Measurements from ENCODE around the gene MYO7B. TPM values are rescaled to one million over a fixed set of nuclear protein-coding genes. Genes with fewer than 3 reads are reported as not detected.
A peak's percentile ranks its signal among the peaks of the same experiment; 100 is the strongest.

The MYO7B gene
- total RNA-seq, 1 donor from 2014 or later = 1.3 TPM

- no peaks in the 10 kb centered on the region for H3K4me1 ChIP-seq
- intact Hi-C loops (cut with DNase I) = no loop called here
- H3K36me3 ChIP-seq = no peaks in the 10 kb centered on the region
- H3K27ac ChIP-seq = no peak overlapping the region
- H3K9me3 ChIP-seq = no peaks in the 10 kb centered on the region
- H3K4me3 ChIP-seq = no peak overlapping the region
- no peak for TF ChIP-seq CTCF (IDR thresholded peaks at IDR 0.05)
- H3K27me3 ChIP-seq = no peaks in the 10 kb centered on the region
- peak in 1 of 2 donors; percentile 7 for DNase-seq (ENCODE audit: low spot score in 2 of 2)
Observed at GRCh38 chr2:127597984-127598380, 62.5 kb downstream of the MYO7B start.

- no peak overlapping the region for H3K4me3 ChIP-seq
- H3K4me1 ChIP-seq = no peaks in the 10 kb centered on the region
- TF ChIP-seq CTCF (IDR thresholded peaks at IDR 0.05) = no peak
- H3K27ac ChIP-seq = no peak overlapping the region
- no peaks in the 10 kb centered on the region for H3K27me3 ChIP-seq
- no peaks in the 10 kb centered on the region for H3K9me3 ChIP-seq
- DNase-seq (ENCODE audit: low spot score in 2 of 2) = no peak
- no peaks in the 10 kb centered on the region for H3K36me3 ChIP-seq
- intact Hi-C loops (cut with DNase I) = no loop called here
Observed at GRCh38 chr2:127598711-127599110, 63.2 kb downstream of the MYO7B start.

GRCh38 chr2:127599211-127599610 lies 63.7 kb downstream of the MYO7B start:
- Histone ChIP-seq H3K36me3 (no peaks in the 10 kb centered on the region), H3K9me3 (no peaks in the 10 kb centered on the region), H3K4me3 (no peak overlapping the region), H3K27me3 (no peaks in the 10 kb centered on the region), H3K4me1 (no peaks in the 10 kb centered on the region), H3K27ac (no peak overlapping the region)
- DNase-seq (ENCODE audit: low spot score in 2 of 2) = no peak
- TF ChIP-seq CTCF (IDR thresholded peaks at IDR 0.05) = no peak
- intact Hi-C loops (cut with DNase I) = no loop called here

GRCh38 chr2:127604986-127605385 lies 69.5 kb downstream of the MYO7B start:
- H3K27ac ChIP-seq = no peak overlapping the region

GRCh38 chr2:127605691-127606263 lies 70.3 kb downstream of the MYO7B start:
- H3K9me3 ChIP-seq = no peaks in the 10 kb centered on the region
- DNase-seq (ENCODE audit: low spot score in 2 of 2) = peak in 1 of 2 donors; percentile 30
- H3K36me3 ChIP-seq = no peaks in the 10 kb centered on the region
- H3K27me3 ChIP-seq = no peaks in the 10 kb centered on the region
- TF ChIP-seq CTCF (IDR thresholded peaks at IDR 0.05) = no peak
- intact Hi-C loops (cut with DNase I) = no loop called here
- H3K4me1 ChIP-seq = no peaks in the 10 kb centered on the region
- H3K4me3 ChIP-seq = no peak overlapping the region
- no peak overlapping the region for H3K27ac ChIP-seq

More at GRCh38 chr2:127604986-127605385, 69.5 kb downstream of the MYO7B start:
- DNase-seq (ENCODE audit: low spot score in 2 of 2) = peak in 1 of 2 donors; percentile 16
- H3K36me3 ChIP-seq = no peaks in the 10 kb centered on the region
- H3K9me3 ChIP-seq = no peaks in the 10 kb centered on the region
- no peaks in the 10 kb centered on the region for H3K4me1 ChIP-seq
- intact Hi-C loops (cut with DNase I) = no loop called here
- no peak overlapping the region for H3K4me3 ChIP-seq
- no peaks in the 10 kb centered on the region for H3K27me3 ChIP-seq
- no peak for TF ChIP-seq CTCF (IDR thresholded peaks at IDR 0.05)
